ENCODE data around the gene PRELID3B.

DNA sequence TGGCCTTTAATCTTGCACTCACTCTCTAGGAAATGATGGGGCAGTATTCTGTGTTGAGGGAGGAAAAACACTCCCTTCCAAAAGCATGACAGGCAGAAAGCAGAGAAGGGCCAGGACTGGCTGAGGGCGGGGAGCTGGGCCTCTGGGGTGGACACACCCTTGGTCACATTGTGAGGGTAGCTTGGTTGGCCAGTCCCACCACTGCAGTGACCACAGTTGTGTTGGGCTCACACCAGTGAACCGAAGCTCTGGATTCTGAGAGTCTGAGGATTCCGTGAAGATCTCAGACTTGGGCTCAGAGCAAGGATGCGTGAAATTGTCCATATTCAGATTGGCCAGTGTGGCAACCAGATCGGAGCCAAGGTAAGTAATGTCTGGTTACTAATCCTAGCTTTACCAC lies 23.4 kb downstream of the PRELID3B start, which contains the start of gene TUBB1:
- no peak for TF ChIP-seq POLR2AphosphoS5 (IDR thresholded peaks at IDR 0.05; ENCODE audit: low read depth, low read length)
- TF ChIP-seq, protein P1, sequence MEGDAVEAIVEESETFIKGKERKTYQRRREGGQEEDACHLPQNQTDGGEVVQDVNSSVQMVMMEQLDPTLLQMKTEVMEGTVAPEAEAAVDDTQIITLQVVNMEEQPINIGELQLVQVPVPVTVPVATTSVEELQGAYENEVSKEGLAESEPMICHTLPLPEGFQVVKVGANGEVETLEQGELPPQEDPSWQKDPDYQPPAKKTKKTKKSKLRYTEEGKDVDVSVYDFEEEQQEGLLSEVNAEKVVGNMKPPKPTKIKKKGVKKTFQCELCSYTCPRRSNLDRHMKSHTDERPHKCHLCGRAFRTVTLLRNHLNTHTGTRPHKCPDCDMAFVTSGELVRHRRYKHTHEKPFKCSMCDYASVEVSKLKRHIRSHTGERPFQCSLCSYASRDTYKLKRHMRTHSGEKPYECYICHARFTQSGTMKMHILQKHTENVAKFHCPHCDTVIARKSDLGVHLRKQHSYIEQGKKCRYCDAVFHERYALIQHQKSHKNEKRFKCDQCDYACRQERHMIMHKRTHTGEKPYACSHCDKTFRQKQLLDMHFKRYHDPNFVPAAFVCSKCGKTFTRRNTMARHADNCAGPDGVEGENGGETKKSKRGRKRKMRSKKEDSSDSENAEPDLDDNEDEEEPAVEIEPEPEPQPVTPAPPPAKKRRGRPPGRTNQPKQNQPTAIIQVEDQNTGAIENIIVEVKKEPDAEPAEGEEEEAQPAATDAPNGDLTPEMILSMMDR (IDR thresholded peaks at IDR 0.05; ENCODE audit: control extremely low read depth in 1 of 3, insufficient read depth in 1 of 3, low read depth in 1 of 3, low read length in 3 of 3): no peak
- TF ChIP-seq MAFK (IDR thresholded peaks at IDR 0.05; ENCODE audit: low read depth, low read length): no peak
